C4-2B (cell line): ENCODE results near the gene AHRR.

ENCODE experiments used
- H3K27ac ChIP-seq: fragments of 450-650 bp; 2 replicates; pipeline ENCODE4 v1.5.1; 2017
- CTCF ChIP-seq: fragments of 450-650 bp; conservative IDR thresholded peaks from 2 replicates; pipeline ENCODE4 v1.5.1; 2017; ENCODE audit warnings: mild to moderate bottlenecking
- ZFX ChIP-seq: fragments of 450-650 bp; IDR thresholded peaks from 2 replicates; pipeline ENCODE4 v1.6.1; 2017

Gene AHRR

GRCh38 chr5:453725-454481 is 132.4 kb downstream of the AHRR start:
- H3K27ac ChIP-seq: no peak overlapping the region

GRCh38 chr5:454936-455335 is 133.4 kb downstream of the AHRR start:
- H3K27ac ChIP-seq: no peak overlapping the region
- TF ChIP-seq ZFX: no peak
- TF ChIP-seq CTCF: no peak

More at GRCh38 chr5:453725-454481, 132.4 kb downstream of the AHRR start:
- TF ChIP-seq CTCF: no peak
- no peak for TF ChIP-seq ZFX

- H3K27ac ChIP-seq: no peak overlapping the region
- no peak for TF ChIP-seq ZFX
- TF ChIP-seq CTCF: no peak
Measured at GRCh38 chr5:455806-456205, 134.3 kb downstream of the AHRR start.

- no peak for TF ChIP-seq ZFX
- no peak for TF ChIP-seq CTCF
- H3K27ac ChIP-seq: no peak overlapping the region
Measured at GRCh38 chr5:456351-457194, 135.1 kb downstream of the AHRR start.

- TF ChIP-seq CTCF (no peak), ZFX (no peak)
- no peak overlapping the region for H3K27ac ChIP-seq
Measured at GRCh38 chr5:457195-457961, 135.9 kb downstream of the AHRR start.

- no peak overlapping the region for H3K27ac ChIP-seq
- TF ChIP-seq CTCF: no peak
- TF ChIP-seq ZFX: no peak
Measured at GRCh38 chr5:458547-459353, 137.2 kb downstream of the AHRR start.
